Hypothalamus (tissue), 51 donors: ENCODE data around the gene SLC1A2.
"Not testable (repeated sequence)": the region's sequence is repeated elsewhere in the genome, so short reads cannot be mapped to it uniquely, and the experiment has no call there.

ENCODE experiments used
- DNase-seq, 51 donors: peaks; one replicate each; lab custom pipeline; 2025; lab: John Stamatoyannopoulos, UW

The SLC1A2 gene

GRCh38 chr11:35235498-35235897, 183.9 kb downstream of the SLC1A2 start:
- DNase-seq: no peak

- DNase-seq: no peak
Measured at GRCh38 chr11:35235157-35235468, 184.2 kb downstream of the SLC1A2 start.

GRCh38 chr11:35234460-35235156, 184.8 kb downstream of the SLC1A2 start:
- DNase-seq: no peak

DNA sequence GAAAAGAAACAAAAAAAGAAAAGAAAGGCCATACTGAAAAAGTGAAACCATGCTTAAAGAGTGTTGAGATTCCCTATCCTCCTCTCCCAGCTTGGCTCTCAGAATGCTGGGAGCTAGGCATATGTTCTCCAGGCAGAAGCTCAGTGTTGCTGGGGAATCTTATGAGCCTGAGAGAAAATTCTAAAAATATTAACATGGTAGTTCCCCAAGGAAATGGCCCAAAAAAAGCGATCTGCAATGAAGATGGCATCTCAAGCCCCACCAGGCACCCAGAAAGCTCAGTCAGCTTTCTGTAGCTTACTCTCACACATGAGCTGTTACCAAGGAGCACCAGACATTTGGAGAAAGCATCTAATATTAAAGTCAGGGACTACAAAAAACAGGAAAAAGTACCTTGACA, 185.8 kb downstream of the SLC1A2 start:
- no peak for DNase-seq

DNA sequence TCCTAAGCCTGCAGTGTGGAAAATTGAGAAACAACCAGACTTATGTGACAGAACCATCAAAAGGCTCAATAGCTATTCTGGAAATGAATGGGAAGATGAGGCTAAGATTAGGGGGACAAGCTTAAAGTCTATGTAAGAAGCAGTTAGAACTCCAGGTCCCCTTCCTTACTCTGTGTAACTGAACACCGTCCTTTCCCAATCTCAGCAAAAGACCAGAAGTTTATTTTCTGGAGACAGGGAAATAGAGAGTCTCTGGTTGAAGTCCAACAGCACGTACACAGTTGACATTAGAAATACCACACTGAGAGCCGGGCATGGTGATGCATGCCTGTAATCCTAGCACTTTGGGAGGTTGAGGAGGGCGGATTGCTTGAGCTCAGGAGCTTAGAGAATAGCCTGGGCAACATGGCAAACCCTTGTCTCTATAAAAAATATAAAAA, 186.4 kb downstream of the SLC1A2 start:
- no peak for DNase-seq

- no peak for DNase-seq
Measured at GRCh38 chr11:35231076-35231860, 188.1 kb downstream of the SLC1A2 start.

DNA sequence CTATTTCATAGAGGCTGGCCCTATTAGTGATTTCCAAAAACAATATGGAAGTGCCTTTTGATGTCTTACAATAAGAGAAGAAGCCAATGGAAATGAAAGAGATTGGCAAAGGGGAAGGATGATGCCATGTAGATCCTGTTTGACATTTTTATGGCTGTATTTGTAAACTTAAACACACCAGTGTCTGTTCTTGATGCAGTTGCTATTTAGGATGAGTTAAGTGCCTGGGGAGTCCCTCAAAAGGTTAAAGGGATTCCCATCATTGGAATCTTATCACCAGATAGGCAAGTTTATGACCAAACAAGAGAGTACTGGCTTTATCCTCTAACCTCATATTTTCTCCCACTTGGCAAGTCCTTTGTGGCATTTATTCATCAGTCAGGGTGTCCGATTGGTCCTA, 189.0 kb downstream of the SLC1A2 start:
- no peak for DNase-seq

- DNase-seq: no peak
Measured at GRCh38 chr11:35228328-35228725, 191.0 kb downstream of the SLC1A2 start.

DNA sequence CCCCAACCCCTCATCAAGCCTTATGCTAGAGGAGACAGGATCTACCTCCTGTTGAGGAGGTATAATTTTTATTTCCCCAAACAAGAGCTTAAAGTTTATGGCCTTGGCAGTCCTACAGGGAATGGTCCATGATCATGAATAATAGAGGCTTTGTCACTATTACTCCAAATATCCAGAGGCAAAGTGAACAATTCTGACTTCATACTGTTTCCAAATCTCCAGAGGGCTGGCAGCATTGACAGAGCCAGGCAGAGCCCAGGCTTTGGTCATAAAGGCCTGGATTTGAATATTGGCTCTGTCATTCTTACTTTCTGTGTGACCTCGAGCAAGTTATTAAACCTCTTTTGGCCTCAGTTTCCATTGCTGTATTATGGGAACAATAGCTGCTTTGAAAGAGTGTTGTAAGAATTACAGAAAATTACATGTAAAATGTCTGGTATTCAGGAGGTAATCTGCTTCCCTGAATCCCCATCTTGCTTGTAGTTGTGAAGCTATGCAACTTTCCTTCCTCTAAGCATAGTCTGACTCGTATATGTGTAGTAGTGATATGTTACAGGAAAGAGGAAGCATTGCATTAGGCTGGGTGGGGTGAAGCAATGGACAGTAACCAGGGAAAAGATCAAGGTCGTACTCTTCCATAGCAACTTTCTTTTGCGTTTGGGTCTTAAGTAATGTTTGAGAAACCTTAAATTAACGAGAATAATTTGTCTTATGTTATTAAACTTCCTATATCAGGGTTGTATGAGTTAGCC, 191.6 kb downstream of the SLC1A2 start:
- DNase-seq: no peak

DNA sequence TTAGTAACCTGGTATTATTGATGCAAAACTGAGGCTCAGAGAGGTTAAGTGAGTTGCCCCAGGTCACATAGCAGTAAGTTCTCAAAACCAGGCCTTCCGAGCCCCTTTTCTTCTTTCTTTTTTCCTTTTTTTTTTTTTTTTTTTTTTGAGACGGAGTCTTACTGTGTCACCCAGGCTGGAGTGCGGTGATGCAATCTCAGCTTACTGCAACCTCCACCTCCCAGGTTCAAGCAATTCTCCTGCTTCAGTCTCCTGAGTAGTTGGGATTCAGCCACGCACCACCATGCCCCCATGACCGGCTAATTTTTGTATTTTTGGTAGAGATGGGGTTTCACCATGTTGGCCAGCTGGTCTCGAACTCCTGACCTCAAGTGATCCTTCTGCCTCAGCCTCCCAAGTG, 192.6 kb downstream of the SLC1A2 start:
- not testable (repeated sequence) for DNase-seq

DNA sequence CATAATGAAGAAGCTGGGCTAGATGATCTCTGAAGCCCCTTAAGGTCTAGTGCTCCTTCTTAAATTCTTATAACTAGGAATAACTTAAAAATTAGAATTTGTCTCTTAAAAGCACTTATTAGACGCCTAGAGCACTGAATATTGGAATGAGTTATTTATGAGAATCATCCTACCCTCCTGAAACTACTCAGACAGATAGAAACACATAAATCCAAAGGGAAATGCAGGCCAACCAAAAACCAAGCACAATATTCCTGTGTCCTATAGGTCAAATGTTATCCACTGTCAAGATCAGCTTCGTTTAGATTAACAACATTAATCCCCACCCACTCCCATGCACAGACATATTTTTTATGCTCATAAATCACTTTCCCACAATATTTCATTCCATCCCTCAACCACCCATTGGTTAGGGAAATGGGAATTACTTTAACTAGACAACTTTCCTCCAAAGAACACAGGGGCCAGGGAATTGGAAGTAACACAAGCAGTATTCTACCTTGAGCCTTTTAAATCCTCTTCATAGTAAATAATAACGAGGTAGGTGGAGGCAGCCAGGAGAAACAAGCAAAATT, 193.3 kb downstream of the SLC1A2 start:
- no peak for DNase-seq

- DNase-seq: no peak
Measured at GRCh38 chr11:35223991-35224390, 195.4 kb downstream of the SLC1A2 start.

- peak in 6 of 51 donors; percentile 3 to 24 (median 15) for DNase-seq
Measured at GRCh38 chr11:35223371-35223796, 196.0 kb downstream of the SLC1A2 start.

- DNase-seq: no peak
Measured at GRCh38 chr11:35218956-35219355, 200.4 kb downstream of the SLC1A2 start.

GRCh38 chr11:35216962-35217678, 202.2 kb downstream of the SLC1A2 start:
- no peak for DNase-seq

DNA sequence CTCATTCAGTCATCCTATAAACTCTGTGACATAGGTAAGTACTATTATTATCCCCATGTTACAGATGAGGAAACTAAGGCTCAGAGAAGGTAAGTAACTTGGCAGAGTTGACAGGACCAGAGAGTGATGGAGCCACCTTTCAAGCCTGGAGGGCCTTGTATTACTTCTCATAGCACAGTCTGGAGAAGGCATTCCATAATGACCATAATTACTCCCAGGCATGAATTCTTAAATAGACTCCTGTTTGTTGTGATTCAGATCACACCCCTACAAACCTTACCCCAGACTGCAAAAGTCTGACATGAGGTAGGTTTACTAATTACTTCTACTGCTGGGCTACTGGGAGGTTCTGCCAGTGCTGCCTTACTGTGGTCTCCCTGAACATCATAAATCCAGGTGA, 203.4 kb downstream of the SLC1A2 start:
- DNase-seq: no peak

- peak in 1 of 51 donors; percentile 1 for DNase-seq
Measured at GRCh38 chr11:35214792-35215193, 204.6 kb downstream of the SLC1A2 start.

DNA sequence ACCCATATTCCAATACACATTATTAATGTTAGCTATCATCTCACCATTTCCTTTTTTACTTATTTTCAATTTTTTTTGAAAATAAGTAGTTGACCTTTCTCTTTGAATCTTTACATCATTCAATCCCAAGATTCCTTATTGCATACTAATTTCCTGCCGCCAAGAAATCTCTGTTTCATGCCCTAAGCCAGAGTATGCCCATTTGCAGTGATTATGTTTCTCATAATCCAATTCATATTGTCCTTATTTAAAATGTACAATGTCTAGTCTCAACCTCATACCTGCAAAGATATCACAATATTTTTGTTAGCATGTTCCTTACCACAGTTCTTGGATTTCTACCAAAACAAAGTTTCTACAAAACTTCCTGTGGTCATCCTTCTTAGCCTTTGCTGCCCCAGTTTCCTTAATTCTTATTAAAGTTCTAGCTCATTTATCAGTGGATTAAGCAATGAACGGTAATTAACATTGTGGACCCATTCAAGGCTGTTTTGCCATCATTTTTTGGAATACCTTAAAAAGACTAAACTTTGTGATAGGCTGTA, 205.1 kb downstream of the SLC1A2 start:
- DNase-seq: no peak

- DNase-seq: no peak
Measured at GRCh38 chr11:35211952-35212351, 207.4 kb downstream of the SLC1A2 start.

DNA sequence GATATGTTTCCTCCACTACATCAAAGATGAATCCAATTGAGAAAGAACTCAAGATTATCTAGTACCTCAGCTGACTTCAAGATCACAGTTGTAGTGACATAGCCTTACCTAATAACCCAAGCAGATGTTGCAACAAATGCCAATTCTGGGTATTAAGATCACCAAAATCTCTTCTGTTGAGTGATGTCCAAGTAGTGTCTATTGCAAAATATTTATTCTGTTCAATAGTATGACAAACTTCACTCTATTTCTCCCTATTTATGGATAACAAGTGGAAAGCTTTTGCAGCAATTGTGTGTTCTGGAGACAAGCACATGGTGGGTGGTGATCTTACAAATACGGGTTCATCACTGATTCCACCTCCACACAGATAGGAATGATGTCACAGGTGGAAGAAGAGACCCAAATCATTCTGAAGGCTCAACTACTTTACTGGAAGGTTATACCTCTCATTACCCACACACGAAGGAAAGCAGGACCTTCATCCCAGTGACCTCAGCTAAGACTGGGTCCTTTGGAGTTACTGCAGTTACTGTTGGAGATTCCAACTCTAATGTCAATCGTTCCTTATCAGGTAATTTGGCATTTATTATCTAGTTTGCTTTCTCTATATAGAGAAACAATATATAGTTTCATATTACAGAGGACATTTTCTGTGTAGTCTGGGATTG, 208.3 kb downstream of the SLC1A2 start:
- DNase-seq: no peak
